DOHH2 (cell line): ENCODE measurements around the gene HSPG2.

Experiments
- H3F3A ChIP-seq: fragments of 200-600 bp; sonication (generic), shearing (Covaris generic); 2 replicates; pipeline ENCODE4 v1.6.0; 2016; ENCODE audit warnings: antibody characterized with exemption, mild to moderate bottlenecking; ENCODE audit not compliant: control insufficient read depth, insufficient read depth
- H3K27ac ChIP-seq: fragments of 200-600 bp; sonication (generic); 2 replicates; pipeline ENCODE4 v1.5.1; 2014; ENCODE audit warnings: low read depth, mild to moderate bottlenecking, low read length, moderate library complexity
- H3K27me3 ChIP-seq: fragments of 200-600 bp; sonication (generic); 2 replicates; pipeline ENCODE4 v1.6.1; 2014; ENCODE audit warnings: mild to moderate bottlenecking, low read length, mixed read lengths; ENCODE audit not compliant: control insufficient read depth
- H3K36me3 ChIP-seq: fragments of 200-600 bp; sonication (generic); 2 replicates; pipeline ENCODE4 v1.6.1; 2014; ENCODE audit warnings: mild to moderate bottlenecking, low read length, moderate library complexity, mixed read lengths; ENCODE audit not compliant: control insufficient read depth
- H3K4me1 ChIP-seq: fragments of 200-600 bp; sonication (generic); 2 replicates; pipeline ENCODE4 v1.6.1; 2014; ENCODE audit warnings: mild to moderate bottlenecking, low read length, mixed read lengths; ENCODE audit not compliant: control insufficient read depth
- H3K4me2 ChIP-seq: fragments of 200-600 bp; sonication (generic); 2 replicates; pipeline ENCODE4 v1.6.0; 2014; ENCODE audit warnings: mild to moderate bottlenecking, low read length, moderate library complexity
- H3K4me3 ChIP-seq: fragments of 200-600 bp; sonication (generic); 2 replicates; pipeline ENCODE4 v1.5.1; 2014; ENCODE audit warnings: mild to moderate bottlenecking, low read length, mixed read lengths
- H3K79me2 ChIP-seq: fragments of 200-600 bp; sonication (generic); 2 replicates; pipeline ENCODE4 v1.6.1; 2014; ENCODE audit warnings: mild to moderate bottlenecking, low read length, mixed read lengths; ENCODE audit not compliant: control insufficient read depth
- H3K9me2 ChIP-seq: fragments of 200-600 bp; sonication (generic); replicated peaks from 2 replicates; pipeline ENCODE4 v1.6.1; 2014; ENCODE audit warnings: mild to moderate bottlenecking, low read length, mixed read lengths; ENCODE audit not compliant: control insufficient read depth
- H3K9me3 ChIP-seq: fragments of 200-600 bp; sonication (generic); 2 replicates; pipeline ENCODE4 v1.6.1; 2014; ENCODE audit warnings: antibody characterized with exemption, low read length, mixed read lengths; ENCODE audit not compliant: control insufficient read depth, insufficient read depth
- H4K20me1 ChIP-seq: fragments of 200-600 bp; sonication (generic); 2 replicates; pipeline ENCODE4 v1.6.0; 2014; ENCODE audit warnings: low read depth, mild to moderate bottlenecking, antibody characterized with exemption, low read length, moderate library complexity; ENCODE audit not compliant: control insufficient read depth, insufficient read depth
- EZH2phosphoT487 ChIP-seq: fragments of 200-600 bp; sonication (generic); IDR thresholded peaks from 2 replicates; pipeline ENCODE4 v1.6.1; 2017; ENCODE audit warnings: borderline replicate concordance, mild to moderate bottlenecking, antibody characterized with exemption, low read length, moderate library complexity, mixed read lengths
- TF ChIP-seq, protein P1 (sequence below): fragments of 200-600 bp; sonication (generic); IDR thresholded peaks from one replicate; pipeline ENCODE4 v1.5.1; 2014; ENCODE audit warnings: antibody characterized with exemption, mild to moderate bottlenecking, low read depth, low read length; ENCODE audit not compliant: poor library complexity, severe bottlenecking

Gene HSPG2

GRCh38 chr1:21911205-21912001 is 25.7 kb downstream of the HSPG2 start:
- Histone ChIP-seq H3F3A (no peaks in the 10 kb centered on the region), H3K36me3 (no peaks in the 10 kb centered on the region), H3K9me3 (no peaks in the 10 kb centered on the region), H3K9me2 (no peaks in the 10 kb centered on the region), H4K20me1 (no peaks in the 10 kb centered on the region), H3K4me2 (no peak overlapping the region), H3K79me2 (no peaks in the 10 kb centered on the region), H3K4me3 (no peak overlapping the region), H3K27me3 (no peaks in the 10 kb centered on the region), H3K4me1 (no peaks in the 10 kb centered on the region), H3K27ac (no peak overlapping the region)
- no peak for TF ChIP-seq EZH2phosphoT487
- TF ChIP-seq, protein P1, sequence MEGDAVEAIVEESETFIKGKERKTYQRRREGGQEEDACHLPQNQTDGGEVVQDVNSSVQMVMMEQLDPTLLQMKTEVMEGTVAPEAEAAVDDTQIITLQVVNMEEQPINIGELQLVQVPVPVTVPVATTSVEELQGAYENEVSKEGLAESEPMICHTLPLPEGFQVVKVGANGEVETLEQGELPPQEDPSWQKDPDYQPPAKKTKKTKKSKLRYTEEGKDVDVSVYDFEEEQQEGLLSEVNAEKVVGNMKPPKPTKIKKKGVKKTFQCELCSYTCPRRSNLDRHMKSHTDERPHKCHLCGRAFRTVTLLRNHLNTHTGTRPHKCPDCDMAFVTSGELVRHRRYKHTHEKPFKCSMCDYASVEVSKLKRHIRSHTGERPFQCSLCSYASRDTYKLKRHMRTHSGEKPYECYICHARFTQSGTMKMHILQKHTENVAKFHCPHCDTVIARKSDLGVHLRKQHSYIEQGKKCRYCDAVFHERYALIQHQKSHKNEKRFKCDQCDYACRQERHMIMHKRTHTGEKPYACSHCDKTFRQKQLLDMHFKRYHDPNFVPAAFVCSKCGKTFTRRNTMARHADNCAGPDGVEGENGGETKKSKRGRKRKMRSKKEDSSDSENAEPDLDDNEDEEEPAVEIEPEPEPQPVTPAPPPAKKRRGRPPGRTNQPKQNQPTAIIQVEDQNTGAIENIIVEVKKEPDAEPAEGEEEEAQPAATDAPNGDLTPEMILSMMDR: no peak

GRCh38 chr1:21910558-21911204 is 26.4 kb downstream of the HSPG2 start:
- H3K9me2 ChIP-seq: no peaks in the 10 kb centered on the region
- H3K4me2 ChIP-seq: no peak overlapping the region
- no peaks in the 10 kb centered on the region for H3K4me1 ChIP-seq
- H3K27me3 ChIP-seq: no peaks in the 10 kb centered on the region
- no peak overlapping the region for H3K27ac ChIP-seq
- no peaks in the 10 kb centered on the region for H3K36me3 ChIP-seq
- H3K9me3 ChIP-seq: no peaks in the 10 kb centered on the region
- no peak overlapping the region for H3K4me3 ChIP-seq
- H3K79me2 ChIP-seq: no peaks in the 10 kb centered on the region
- no peaks in the 10 kb centered on the region for H4K20me1 ChIP-seq
- no peak for TF ChIP-seq EZH2phosphoT487
- TF ChIP-seq, protein P1: no peak
- no peaks in the 10 kb centered on the region for H3F3A ChIP-seq

GRCh38 chr1:21909787-21910503 is 27.2 kb downstream of the HSPG2 start:
- no peaks in the 10 kb centered on the region for H3F3A ChIP-seq
- no peaks in the 10 kb centered on the region for H3K27me3 ChIP-seq
- no peaks in the 10 kb centered on the region for H3K4me1 ChIP-seq
- no peak overlapping the region for H3K27ac ChIP-seq
- no peaks in the 10 kb centered on the region for H3K9me2 ChIP-seq
- H3K79me2 ChIP-seq: no peaks in the 10 kb centered on the region
- H4K20me1 ChIP-seq: no peaks in the 10 kb centered on the region
- H3K36me3 ChIP-seq: no peaks in the 10 kb centered on the region
- TF ChIP-seq EZH2phosphoT487: no peak
- TF ChIP-seq, protein P1: no peak
- H3K4me2 ChIP-seq: no peak overlapping the region
- H3K4me3 ChIP-seq: no peak overlapping the region
- no peaks in the 10 kb centered on the region for H3K9me3 ChIP-seq
